ENCODE results near the gene GNAL.

DNA sequence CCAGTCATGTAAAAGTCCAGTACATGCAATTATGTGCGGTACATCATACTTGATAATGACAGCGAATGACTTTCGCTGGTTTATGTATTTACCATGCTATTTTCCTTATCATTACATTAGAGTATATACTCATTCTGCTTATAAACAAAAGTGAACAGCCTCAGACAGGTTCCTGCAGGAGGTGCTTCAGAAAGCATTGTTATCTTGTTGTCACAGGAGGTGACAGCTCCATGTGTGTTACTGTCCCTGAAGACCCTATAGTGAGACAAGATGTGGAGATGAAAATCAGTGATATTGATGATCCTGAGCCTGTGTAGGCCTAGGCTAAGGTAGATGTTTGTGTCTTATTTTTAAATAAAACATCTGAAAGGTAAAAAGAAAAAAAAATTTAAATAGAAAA is 234.4 kb downstream of the GNAL start:
- TF ChIP-seq, protein P1, sequence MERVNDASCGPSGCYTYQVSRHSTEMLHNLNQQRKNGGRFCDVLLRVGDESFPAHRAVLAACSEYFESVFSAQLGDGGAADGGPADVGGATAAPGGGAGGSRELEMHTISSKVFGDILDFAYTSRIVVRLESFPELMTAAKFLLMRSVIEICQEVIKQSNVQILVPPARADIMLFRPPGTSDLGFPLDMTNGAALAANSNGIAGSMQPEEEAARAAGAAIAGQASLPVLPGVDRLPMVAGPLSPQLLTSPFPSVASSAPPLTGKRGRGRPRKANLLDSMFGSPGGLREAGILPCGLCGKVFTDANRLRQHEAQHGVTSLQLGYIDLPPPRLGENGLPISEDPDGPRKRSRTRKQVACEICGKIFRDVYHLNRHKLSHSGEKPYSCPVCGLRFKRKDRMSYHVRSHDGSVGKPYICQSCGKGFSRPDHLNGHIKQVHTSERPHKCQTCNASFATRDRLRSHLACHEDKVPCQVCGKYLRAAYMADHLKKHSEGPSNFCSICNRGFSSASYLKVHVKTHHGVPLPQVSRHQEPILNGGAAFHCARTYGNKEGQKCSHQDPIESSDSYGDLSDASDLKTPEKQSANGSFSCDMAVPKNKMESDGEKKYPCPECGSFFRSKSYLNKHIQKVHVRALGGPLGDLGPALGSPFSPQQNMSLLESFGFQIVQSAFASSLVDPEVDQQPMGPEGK (CRISPR knock-in tag; IDR thresholded peaks at IDR 0.05; ENCODE audit: borderline replicate concordance): no peak
- TF ChIP-seq, protein P2, sequence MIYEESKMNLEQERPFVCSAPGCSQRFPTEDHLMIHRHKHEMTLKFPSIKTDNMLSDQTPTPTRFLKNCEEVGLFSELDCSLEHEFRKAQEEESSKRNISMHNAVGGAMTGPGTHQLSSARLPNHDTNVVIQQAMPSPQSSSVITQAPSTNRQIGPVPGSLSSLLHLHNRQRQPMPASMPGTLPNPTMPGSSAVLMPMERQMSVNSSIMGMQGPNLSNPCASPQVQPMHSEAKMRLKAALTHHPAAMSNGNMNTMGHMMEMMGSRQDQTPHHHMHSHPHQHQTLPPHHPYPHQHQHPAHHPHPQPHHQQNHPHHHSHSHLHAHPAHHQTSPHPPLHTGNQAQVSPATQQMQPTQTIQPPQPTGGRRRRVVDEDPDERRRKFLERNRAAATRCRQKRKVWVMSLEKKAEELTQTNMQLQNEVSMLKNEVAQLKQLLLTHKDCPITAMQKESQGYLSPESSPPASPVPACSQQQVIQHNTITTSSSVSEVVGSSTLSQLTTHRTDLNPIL (CRISPR knock-in tag; IDR thresholded peaks at IDR 0.05; ENCODE audit: low read depth): no peak
- TF ChIP-seq BACH2 (CRISPR knock-in tag; IDR thresholded peaks at IDR 0.05; ENCODE audit: borderline replicate concordance) (no peak), ZFP30 (CRISPR knock-in tag; IDR thresholded peaks at IDR 0.05) (no peak), OSR1 (CRISPR knock-in tag; IDR thresholded peaks at IDR 0.05) (no peak), ARNTL (CRISPR knock-in tag; IDR thresholded peaks at IDR 0.05; ENCODE audit: borderline replicate concordance, low read depth) (no peak), ZNF8 (CRISPR knock-in tag; IDR thresholded peaks at IDR 0.05) (no peak), ZFP3 (CRISPR knock-in tag; IDR thresholded peaks at IDR 0.05) (no peak), SNAI2 (CRISPR knock-in tag; IDR thresholded peaks at IDR 0.05) (no peak), GLIS3 (CRISPR knock-in tag; IDR thresholded peaks at IDR 0.05) (no peak), RARB (CRISPR knock-in tag; IDR thresholded peaks at IDR 0.05) (no peak)
